LoVo (cell line): ENCODE results near the gene ADGRG3.

Source experiments
- DNase-seq: peaks from one replicate; pipeline ENCODE4 v3.0.0-alpha.2; 2016; ENCODE audit warnings: low spot score

ADGRG3 gene

DNA sequence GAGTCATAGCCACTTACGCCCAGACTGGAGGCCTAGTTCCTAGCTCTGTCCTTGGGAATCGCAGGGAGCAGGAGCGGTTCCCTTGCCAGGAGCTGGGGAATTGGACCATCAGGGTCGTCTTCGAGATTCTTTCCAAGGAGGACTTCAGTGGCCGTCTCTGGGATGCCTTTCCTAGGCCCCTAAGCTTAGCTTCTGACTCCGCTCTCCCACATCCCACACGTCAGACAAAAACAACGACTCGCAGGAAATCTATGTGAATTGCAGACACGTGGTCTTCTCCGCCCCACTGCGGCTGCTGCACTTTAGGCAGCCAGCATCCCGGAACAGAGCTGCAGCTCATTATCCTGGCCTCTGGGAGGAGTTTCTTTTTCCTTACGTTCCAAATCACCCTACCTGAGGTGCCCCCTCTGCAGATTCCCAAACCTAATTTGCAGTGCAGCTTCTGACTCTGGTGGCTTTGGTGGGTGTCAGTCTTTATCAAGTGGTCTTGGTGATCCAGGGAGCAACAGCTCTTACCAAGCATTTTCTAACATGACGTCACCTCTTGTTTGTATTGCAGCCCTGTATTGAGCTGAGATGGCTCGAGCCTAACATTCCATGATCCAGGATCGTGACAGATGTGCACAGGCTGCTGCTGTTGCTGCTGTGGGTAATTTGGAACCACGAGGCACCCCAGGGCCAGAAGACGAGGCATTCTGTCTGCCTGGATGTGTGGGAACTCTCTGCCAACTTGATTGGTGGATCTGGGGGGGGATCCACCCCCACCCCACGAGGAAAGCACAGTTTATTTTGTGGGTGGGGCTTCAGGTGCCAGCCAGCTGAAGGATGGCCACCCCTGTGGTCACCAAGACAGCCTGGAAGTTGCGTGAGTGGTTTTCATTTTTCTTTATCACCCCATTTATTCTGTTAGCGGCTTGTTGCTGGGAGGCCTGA lies 68.6 kb downstream of the ADGRG3 start:
- peak; percentile 35 for DNase-seq

DNA sequence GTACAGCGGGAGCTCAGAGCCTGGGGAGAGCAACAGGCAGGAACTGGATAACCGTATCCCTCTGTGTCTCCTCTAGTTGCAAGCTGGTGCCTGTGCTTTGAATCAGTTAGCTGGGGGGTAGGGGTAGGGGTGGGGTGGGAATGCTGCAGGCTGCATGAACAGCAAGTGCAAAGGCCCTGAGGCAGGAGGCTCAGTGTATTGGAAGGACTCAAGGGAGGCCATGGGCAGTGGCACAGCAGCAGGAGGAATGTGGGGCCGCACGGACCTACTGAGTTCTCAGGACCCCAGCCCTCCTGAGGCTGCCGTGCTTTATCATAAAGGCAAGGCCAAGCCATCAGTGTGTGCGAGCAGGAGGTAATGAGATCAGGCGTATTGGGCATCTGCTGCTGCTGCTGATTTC lies 70.7 kb downstream of the ADGRG3 start:
- no peak for DNase-seq
